ENCODE results near the gene JAKMIP1.

The JAKMIP1 gene

GRCh38 chr4:6097581-6097980 lies 102.8 kb downstream of the JAKMIP1 start:
- no peak for TF ChIP-seq CTCF (conservative IDR thresholded peaks at IDR 0.05; ENCODE audit: low read depth, low read length)
- no peak for DNase-seq (ENCODE audit: low read depth)
- H3K4me3 ChIP-seq (ENCODE audit: low read depth, low read length) = no peak overlapping the region

- no peak overlapping the region for H3K4me3 ChIP-seq (ENCODE audit: low read depth, low read length)
- TF ChIP-seq CTCF (conservative IDR thresholded peaks at IDR 0.05; ENCODE audit: low read depth, low read length) = no peak
- DNase-seq (ENCODE audit: low read depth) = no peak
Observed at GRCh38 chr4:6095897-6096296, 104.5 kb downstream of the JAKMIP1 start.

- TF ChIP-seq CTCF (conservative IDR thresholded peaks at IDR 0.05; ENCODE audit: low read depth, low read length) = no peak
- DNase-seq (ENCODE audit: low read depth) = no peak
- H3K4me3 ChIP-seq (ENCODE audit: low read depth, low read length) = no peak overlapping the region
Observed at GRCh38 chr4:6095023-6095752, 105.2 kb downstream of the JAKMIP1 start.

- H3K4me3 ChIP-seq (ENCODE audit: low read depth, low read length) = no peak overlapping the region
- TF ChIP-seq CTCF (conservative IDR thresholded peaks at IDR 0.05; ENCODE audit: low read depth, low read length) = no peak
- no peak for DNase-seq (ENCODE audit: low read depth)
Observed at GRCh38 chr4:6093671-6094070, 106.7 kb downstream of the JAKMIP1 start.

GRCh38 chr4:6092971-6093370 lies 107.4 kb downstream of the JAKMIP1 start:
- DNase-seq (ENCODE audit: low read depth) = no peak
- TF ChIP-seq CTCF (conservative IDR thresholded peaks at IDR 0.05; ENCODE audit: low read depth, low read length) = no peak

GRCh38 chr4:6092131-6092530 lies 108.2 kb downstream of the JAKMIP1 start:
- no peak for TF ChIP-seq CTCF (conservative IDR thresholded peaks at IDR 0.05; ENCODE audit: low read depth, low read length)
- no peak for DNase-seq (ENCODE audit: low read depth)
- H3K4me3 ChIP-seq (ENCODE audit: low read depth, low read length) = no peak overlapping the region

More at GRCh38 chr4:6092971-6093370, 107.4 kb downstream of the JAKMIP1 start:
- no peak overlapping the region for H3K4me3 ChIP-seq (ENCODE audit: low read depth, low read length)

- H3K4me3 ChIP-seq (ENCODE audit: low read depth, low read length) = no peak overlapping the region
- TF ChIP-seq CTCF (conservative IDR thresholded peaks at IDR 0.05; ENCODE audit: low read depth, low read length) = no peak
- DNase-seq (ENCODE audit: low read depth) = no peak
Observed at GRCh38 chr4:6090931-6091330, 109.4 kb downstream of the JAKMIP1 start.

All from choroid plexus epithelial cell (primary cell).